GM12875 (cell line): ENCODE results near the gene ATG5.

Experiments
- H3K4me3 ChIP-seq: one replicate; pipeline ENCODE4 v1.5.1; 2011; ENCODE audit warnings: low read depth, low read length, control low read depth
- CTCF ChIP-seq: IDR thresholded peaks from 2 replicates; pipeline ENCODE4 v1.5.1; 2011; ENCODE audit warnings: low read depth, mild to moderate bottlenecking, control low read depth, inconsistent platforms, low read length, moderate library complexity, borderline replicate concordance; ENCODE audit not compliant: insufficient read depth

ATG5 gene

GRCh38 chr6:106163446-106163965 is 162.1 kb downstream of the ATG5 start:
- TF ChIP-seq CTCF: no peak
- H3K4me3 ChIP-seq: no peak overlapping the region

- H3K4me3 ChIP-seq: no peak overlapping the region
- no peak for TF ChIP-seq CTCF
Measured at GRCh38 chr6:106162921-106163320, 162.6 kb downstream of the ATG5 start.

GRCh38 chr6:106161893-106162292 is 163.7 kb downstream of the ATG5 start:
- H3K4me3 ChIP-seq: no peak overlapping the region
- TF ChIP-seq CTCF: no peak

GRCh38 chr6:106161311-106161874 is 164.2 kb downstream of the ATG5 start:
- H3K4me3 ChIP-seq: no peak overlapping the region
- no peak for TF ChIP-seq CTCF

GRCh38 chr6:106160189-106160588 is 165.4 kb downstream of the ATG5 start:
- TF ChIP-seq CTCF: no peak
- H3K4me3 ChIP-seq: no peak overlapping the region

- TF ChIP-seq CTCF: no peak
- H3K4me3 ChIP-seq: no peak overlapping the region
Measured at GRCh38 chr6:106159531-106159940, 166.0 kb downstream of the ATG5 start.

- H3K4me3 ChIP-seq: no peak overlapping the region
- no peak for TF ChIP-seq CTCF
Measured at GRCh38 chr6:106158816-106159215, 166.7 kb downstream of the ATG5 start.
